LNCaP clone FGC (cell line): ENCODE measurements around the gene BST2.

Source experiments
- DNase-seq: peaks from one replicate; pipeline ENCODE4 v3.0.0-alpha.2; 2011; ENCODE audit warnings: low read depth
- H3K4me3 ChIP-seq: 2 replicates; pipeline ENCODE4 v1.5.1; 2011; ENCODE audit warnings: mild to moderate bottlenecking, low read depth, low read length, control low read depth
- CTCF ChIP-seq: IDR thresholded peaks from 2 replicates; pipeline ENCODE4 v1.5.1; 2012; ENCODE audit warnings: mild to moderate bottlenecking; ENCODE audit not compliant: control insufficient read depth, insufficient read depth; ENCODE audit errors: extremely low read depth

The BST2 gene

GRCh38 chr19:17394891-17395415, 10.5 kb downstream of the BST2 start:
- peak; percentile 10 for DNase-seq
- TF ChIP-seq CTCF, result peak; percentile 51
- H3K4me3 ChIP-seq, result no peak overlapping the region

- no peak for TF ChIP-seq CTCF
- no peak within 1 kb of the TSS for H3K4me3 ChIP-seq
- no peak for DNase-seq
These were observed 11.5 kb downstream of the BST2 start, which contains the start of gene CCDC194 for GRCh38 chr19:17393914-17394313. Gene CCDC194 (minus strand): TSS chr19:17394196. CDS start chr19:17394158, 38 bp downstream.

- no peak overlapping the region for H3K4me3 ChIP-seq
- peak; percentile 18 for DNase-seq
- no peak for TF ChIP-seq CTCF
These were observed 12.4 kb downstream of the BST2 start for GRCh38 chr19:17393002-17393401.

- DNase-seq, result no peak
- H3K4me3 ChIP-seq, result peak overlapping the region; percentile 44
- TF ChIP-seq CTCF, result no peak
These were observed 13.9 kb downstream of the BST2 start for GRCh38 chr19:17391371-17392151.

- DNase-seq, result peak; percentile 14
- peak; percentile 57 for TF ChIP-seq CTCF
- peak overlapping the region; percentile 44 for H3K4me3 ChIP-seq
These were observed 14.6 kb downstream of the BST2 start for GRCh38 chr19:17390665-17391370.

- no peak overlapping the region for H3K4me3 ChIP-seq
- no peak for DNase-seq
- TF ChIP-seq CTCF, result no peak
These were observed 15.3 kb downstream of the BST2 start for GRCh38 chr19:17389957-17390664.
